CD4-positive, alpha-beta T cell (primary cell): ENCODE measurements around the gene MAL. TPM values are rescaled to one million over a fixed set of nuclear protein-coding genes. Genes with fewer than 3 reads are reported as not detected.

ENCODE experiments used
- ATAC-seq: fragments of 200-7000 bp; cut with Tn5 transposase; one replicate; pipeline ENCODE4 v1.10.0; 2022; ENCODE audit warnings: mild to moderate bottlenecking; ENCODE audit not compliant: poor library complexity
- CTCF ChIA-PET: fragments of 350-600 bp; sonication (Branson Sonifier 250); formaldehyde crosslinking; loops from one replicate; lab custom pipeline; 2021; ENCODE audit warnings: antibody characterized with exemption, inconsistent platforms; lab: Charles Lee
- POLR2A ChIA-PET: fragments of 350-600 bp; sonication (Branson Sonifier 250); formaldehyde crosslinking; loops from one replicate; lab custom pipeline; 2021; ENCODE audit warnings: antibody characterized with exemption, inconsistent platforms; lab: Charles Lee
- DNase-seq, 14 experiments: peaks; one replicate each; pipeline ENCODE4 v3.0.0-alpha.2; 2013 to 2020; ENCODE audit warnings: mixed read lengths in 2 of 14
- H3K27ac ChIP-seq, 2 donors: one replicate each; pipeline versions ENCODE4 v1.5.1 to v1.7.0; 2013; ENCODE audit warnings: low read length in 2 of 2, low read depth in 1 of 2, mild to moderate bottlenecking in 1 of 2
- H3K27me3 ChIP-seq, 2 experiments: 1 replicate in 1 of 2; 2 replicates in 1 of 2; pipeline versions ENCODE4 v1.6.1 to v1.7.0; 2013; ENCODE audit warnings: low read length in 2 of 2, control low read depth in 1 of 2, mild to moderate bottlenecking in 1 of 2, moderate library complexity in 1 of 2; ENCODE audit not compliant: insufficient read depth in 2 of 2, control insufficient read depth in 1 of 2
- H3K36me3 ChIP-seq: one replicate; pipeline ENCODE4 v1.6.1; 2013; ENCODE audit warnings: low read length, control low read depth; ENCODE audit not compliant: insufficient read depth
- H3K4me1 ChIP-seq: one replicate; pipeline ENCODE4 v1.6.1; 2013; ENCODE audit warnings: low read length, control low read depth; ENCODE audit not compliant: insufficient read depth
- H3K4me3 ChIP-seq: one replicate; pipeline ENCODE4 v1.5.1; 2013; ENCODE audit warnings: mild to moderate bottlenecking, low read length, moderate library complexity
- H3K9me3 ChIP-seq, 2 experiments: 1 replicate in 1 of 2; 2 replicates in 1 of 2; pipeline versions ENCODE4 v1.6.1 to v1.7.0; 2013; ENCODE audit warnings: low read length in 2 of 2, mild to moderate bottlenecking in 2 of 2, control low read depth in 1 of 2, moderate library complexity in 1 of 2; ENCODE audit not compliant: control insufficient read depth in 1 of 2, insufficient read depth in 1 of 2
- H3K27ac Mint-ChIP-seq: one replicate; pipeline ENCODE4 v1.8.0; 2020; ENCODE audit warnings: mixed read lengths
- H3K27me3 Mint-ChIP-seq: one replicate; pipeline ENCODE4 v1.8.0; 2021; ENCODE audit warnings: mixed read lengths
- H3K36me3 Mint-ChIP-seq: one replicate; pipeline ENCODE4 v1.8.0; 2021; ENCODE audit warnings: low read depth, mixed read lengths
- H3K4me1 Mint-ChIP-seq: one replicate; pipeline ENCODE4 v1.8.0; 2021; ENCODE audit warnings: low read depth, mixed read lengths
- H3K4me3 Mint-ChIP-seq: one replicate; pipeline ENCODE4 v1.8.0; 2020; ENCODE audit warnings: mild to moderate bottlenecking, mixed read lengths
- H3K9me3 Mint-ChIP-seq: one replicate; pipeline ENCODE4 v1.8.0; 2020; ENCODE audit warnings: mixed read lengths
- CTCF ChIP-seq: fragments of 200-600 bp; IDR thresholded peaks from one replicate; pipeline ENCODE4 v1.8.0; 2022; ENCODE audit warnings: antibody characterized with exemption, mild to moderate bottlenecking
- intact Hi-C, 2 experiments: fragments of 100-400 bp; cut with DNase I in 1 of 2; cut with micrococcal nuclease in 1 of 2; formaldehyde crosslinking; loops; one replicate each; pipeline versions ENCODE4 v1.15.1 to v1.9.0; 2023 to 2025; cut with DNase I, micrococcal nuclease
- total RNA-seq, 174 experiments: library from RNA in 2 of 174; stranded (reverse) in 2 of 174; gene quantifications; one replicate each; pipeline ENCODE4 v1.2.3 and lab custom pipeline; 2021 to 2026

Gene MAL
- total RNA-seq, 2 experiments from 2014 or later, result 101 to 102 TPM

- CTCF ChIA-PET, result interaction anchor here (1.3 kb wide), 1 partner anchor 27 kb away, joined by 4 read pairs; no protein-coding TSS in a partner anchor
- peaks cover 74% of the 10 kb centered on the region for H3K4me1 ChIP-seq
- peaks cover 75% of the 10 kb centered on the region for H3K36me3 Mint-ChIP-seq
- no peaks in the 10 kb centered on the region for H3K9me3 ChIP-seq
- no peaks in the 10 kb centered on the region for H3K27me3 ChIP-seq
- no peak for DNase-seq
- ATAC-seq, result no peak
- peaks cover 61% of the 10 kb centered on the region for H3K36me3 ChIP-seq
- POLR2A ChIA-PET, result interaction anchor here (17.1 kb wide), 1 partner anchor 24 kb away, joined by 295 read pairs; no protein-coding TSS in a partner anchor
- intact Hi-C loops, result no loop called here
- no peak overlapping the region for H3K4me3 Mint-ChIP-seq
- peaks cover 73% of the 10 kb centered on the region for H3K4me1 Mint-ChIP-seq
- H3K4me3 ChIP-seq, result no peak overlapping the region
- no peaks in the 10 kb centered on the region for H3K9me3 Mint-ChIP-seq
- no peak for TF ChIP-seq CTCF
- peak overlapping the region; percentile 83 for H3K27ac Mint-ChIP-seq
- no peak overlapping the region for H3K27ac ChIP-seq
- H3K27me3 Mint-ChIP-seq, result no peaks in the 10 kb centered on the region
Measured at GRCh38 chr2:95049683-95049955, 24.1 kb downstream of the MAL start.

- peak overlapping the region; percentile 83 for H3K27ac Mint-ChIP-seq
- no peak overlapping the region for H3K4me3 Mint-ChIP-seq
- Histone ChIP-seq H3K27ac (no peak overlapping the region), H3K27me3 (no peaks in the 10 kb centered on the region), H3K36me3 (peaks cover 58% of the 10 kb centered on the region), H3K9me3 (no peaks in the 10 kb centered on the region), H3K4me1 (peaks cover 74% of the 10 kb centered on the region), H3K4me3 (no peak overlapping the region)
- DNase-seq, result no peak
- no peak for TF ChIP-seq CTCF
- H3K9me3 Mint-ChIP-seq, result no peaks in the 10 kb centered on the region
- no peak for ATAC-seq
- intact Hi-C loops, result no loop called here
- ChIA-PET POLR2A (interaction anchor here (17.1 kb wide), 1 partner anchor 24 kb away, joined by 295 read pairs; no protein-coding TSS in a partner anchor), CTCF (interaction anchor here (1.2 to 1.9 kb wide), 2 partner anchors 27 to 28 kb away, joined by 3 to 9 read pairs; no protein-coding TSS in a partner anchor)
- peaks cover 73% of the 10 kb centered on the region for H3K4me1 Mint-ChIP-seq
- H3K27me3 Mint-ChIP-seq, result no peaks in the 10 kb centered on the region
- peaks cover 71% of the 10 kb centered on the region for H3K36me3 Mint-ChIP-seq
Measured at GRCh38 chr2:95049961-95050360, 24.5 kb downstream of the MAL start.

GRCh38 chr2:95050385-95051300 is 25.1 kb downstream of the MAL start:
- H3K27me3 ChIP-seq, result no peaks in the 10 kb centered on the region
- intact Hi-C loops, result no loop called here
- H3K4me3 ChIP-seq, result no peak overlapping the region
- peaks cover 73% of the 10 kb centered on the region for H3K4me1 ChIP-seq
- Mint-ChIP-seq H3K36me3 (peaks cover 65% of the 10 kb centered on the region), H3K27me3 (no peaks in the 10 kb centered on the region), H3K27ac (peak overlapping the region; percentile 83), H3K4me3 (no peak overlapping the region), H3K4me1 (peaks cover 73% of the 10 kb centered on the region), H3K9me3 (no peaks in the 10 kb centered on the region)
- TF ChIP-seq CTCF, result no peak
- DNase-seq, result no peak
- ATAC-seq, result no peak
- peaks cover 55% of the 10 kb centered on the region for H3K36me3 ChIP-seq
- ChIA-PET CTCF (interaction anchor here (1.2 to 4.0 kb wide), 3 partner anchors 26 to 28 kb away, joined by 3 to 37 read pairs (median 9); no protein-coding TSS in a partner anchor), POLR2A (interaction anchor here (2.0 to 17.1 kb wide), 4 partner anchors 8 to 28 kb away, joined by 8 to 295 read pairs (median 46); partner anchors contain the start of gene MAL)
- H3K9me3 ChIP-seq, result no peaks in the 10 kb centered on the region
- no peak overlapping the region for H3K27ac ChIP-seq
